OCI-LY1 (cell line): ENCODE results near the gene RAB3GAP2.

Experiments
- H2AFZ ChIP-seq: fragments of 200-600 bp; sonication (generic), shearing (Covaris generic); 2 replicates; pipeline ENCODE4 v1.6.0; 2014; ENCODE audit warnings: antibody characterized with exemption, mild to moderate bottlenecking, low read length
- H3F3A ChIP-seq: fragments of 200-600 bp; sonication (generic), shearing (Covaris generic); 2 replicates; pipeline ENCODE4 v1.6.0; 2014; ENCODE audit warnings: mild to moderate bottlenecking, antibody characterized with exemption, low read length, moderate library complexity; ENCODE audit not compliant: insufficient read depth
- H3K27ac ChIP-seq: fragments of 200-600 bp; sonication (generic); 2 replicates; pipeline ENCODE4 v1.5.1; 2014; ENCODE audit warnings: low read length, mixed run types, mild to moderate bottlenecking, low read depth; ENCODE audit not compliant: poor library complexity, severe bottlenecking
- H3K27me3 ChIP-seq: fragments of 200-600 bp; sonication (generic); 2 replicates; pipeline ENCODE4 v1.6.0; 2014; ENCODE audit warnings: antibody characterized with exemption, mild to moderate bottlenecking, low read length, moderate library complexity; ENCODE audit not compliant: insufficient read depth
- H3K36me3 ChIP-seq: fragments of 200-600 bp; sonication (generic); 2 replicates; pipeline ENCODE4 v1.6.1; 2014; ENCODE audit warnings: mild to moderate bottlenecking, antibody characterized with exemption, low read length, moderate library complexity, mixed read lengths; ENCODE audit not compliant: insufficient read depth
- H3K4me1 ChIP-seq: fragments of 200-600 bp; sonication (generic); 2 replicates; pipeline ENCODE4 v1.5.1; 2014; ENCODE audit warnings: mild to moderate bottlenecking, low read length, moderate library complexity; ENCODE audit not compliant: insufficient read depth, severe bottlenecking
- H3K4me2 ChIP-seq: fragments of 200-600 bp; sonication (generic), shearing (Covaris generic); 2 replicates; pipeline ENCODE4 v1.6.1; 2014; ENCODE audit warnings: low read length
- H3K4me3 ChIP-seq: fragments of 200-600 bp; sonication (generic); 2 replicates; pipeline ENCODE4 v1.5.1; 2014; ENCODE audit warnings: low read length, low read depth, mild to moderate bottlenecking, mixed read lengths; ENCODE audit not compliant: poor library complexity, severe bottlenecking
- H3K79me2 ChIP-seq: fragments of 200-600 bp; shearing (Covaris generic); 2 replicates; pipeline ENCODE4 v1.6.1; 2016; ENCODE audit warnings: mixed run types, low read length, mixed read lengths; ENCODE audit not compliant: insufficient read depth
- H3K9ac ChIP-seq: fragments of 200-600 bp; sonication (generic), shearing (Covaris generic); 2 replicates; pipeline ENCODE4 v1.6.1; 2014; ENCODE audit warnings: mild to moderate bottlenecking, low read length, mixed read lengths
- H3K9me2 ChIP-seq: fragments of 200-600 bp; sonication (generic), shearing (Covaris generic); 2 replicates; pipeline ENCODE4 v1.6.1; 2014; ENCODE audit warnings: low read depth, mild to moderate bottlenecking, low read length, mixed read lengths
- H3K9me3 ChIP-seq: fragments of 200-600 bp; shearing (Covaris generic); 2 replicates; pipeline ENCODE4 v1.6.1; 2014; ENCODE audit warnings: low read length, mixed read lengths
- H4K20me1 ChIP-seq: fragments of 200-600 bp; sonication (generic), shearing (Covaris generic); 2 replicates; pipeline ENCODE4 v1.6.0; 2016; ENCODE audit warnings: mild to moderate bottlenecking, low read length; ENCODE audit not compliant: insufficient read depth
- CTCF ChIP-seq: fragments of 200-600 bp; sonication (generic), shearing (Covaris generic); IDR thresholded peaks from 2 replicates; pipeline ENCODE4 v1.5.1; 2017; ENCODE audit warnings: mild to moderate bottlenecking, antibody characterized with exemption, low read length, moderate library complexity, mixed read lengths
- EZH2 ChIP-seq: fragments of 200-600 bp; sonication (generic), shearing (Covaris generic); IDR thresholded peaks from 2 replicates; pipeline ENCODE4 v1.8.0; 2017; ENCODE audit warnings: borderline replicate concordance, mixed run types, mild to moderate bottlenecking, antibody characterized with exemption, low read length, moderate library complexity, mixed read lengths

The RAB3GAP2 gene

DNA sequence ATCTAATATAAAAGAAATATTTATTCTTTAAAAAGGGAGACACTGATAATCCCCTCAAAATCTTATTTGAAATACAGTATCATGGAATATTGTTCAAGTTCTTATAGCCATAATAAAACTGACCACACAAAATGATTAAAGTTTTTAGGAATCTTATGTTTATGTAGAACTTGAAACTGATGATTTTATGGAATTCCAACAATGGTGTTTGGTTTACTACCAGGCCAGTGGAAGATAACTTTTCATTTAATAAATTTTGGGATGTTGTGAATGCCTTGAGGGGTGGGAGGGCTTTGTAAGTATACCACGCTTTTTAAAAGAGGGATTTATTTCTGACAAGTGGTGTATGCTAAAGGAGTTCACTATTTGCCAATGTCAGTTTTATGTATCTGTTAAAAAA is 87.7 kb downstream of the RAB3GAP2 start:
- no peaks in the 10 kb centered on the region for H3F3A ChIP-seq
- H3K79me2 ChIP-seq, result no peaks in the 10 kb centered on the region
- no peak overlapping the region for H2AFZ ChIP-seq
- H4K20me1 ChIP-seq, result no peaks in the 10 kb centered on the region; the same call in 1 of the 2 replicates
- no peaks in the 10 kb centered on the region for H3K9me2 ChIP-seq
- H3K4me2 ChIP-seq, result no peak overlapping the region
- H3K4me3 ChIP-seq, result no peak overlapping the region
- H3K27ac ChIP-seq, result no peak overlapping the region
- TF ChIP-seq EZH2, result no peak
- TF ChIP-seq CTCF, result no peak
- H3K9ac ChIP-seq, result no peak overlapping the region
- H3K9me3 ChIP-seq, result no peaks in the 10 kb centered on the region
- H3K27me3 ChIP-seq, result no peaks in the 10 kb centered on the region
- H3K36me3 ChIP-seq, result peaks cover 70% of the 10 kb centered on the region
- no peaks in the 10 kb centered on the region for H3K4me1 ChIP-seq

- Histone ChIP-seq H3K79me2 (no peaks in the 10 kb centered on the region), H3K9me2 (no peaks in the 10 kb centered on the region), H3K4me2 (no peak overlapping the region), H3K27ac (no peak overlapping the region), H4K20me1 (no peaks in the 10 kb centered on the region; the same call in 1 of the 2 replicates), H3K9me3 (no peaks in the 10 kb centered on the region), H3K4me3 (no peak overlapping the region), H3K9ac (no peak overlapping the region), H3K4me1 (no peaks in the 10 kb centered on the region), H3F3A (no peaks in the 10 kb centered on the region), H3K36me3 (peaks cover 70% of the 10 kb centered on the region), H3K27me3 (no peaks in the 10 kb centered on the region), H2AFZ (no peak overlapping the region)
- TF ChIP-seq EZH2 (no peak), CTCF (no peak)
These were observed 89.6 kb downstream of the RAB3GAP2 start for GRCh38 chr1:220182656-220183055.

- no peaks in the 10 kb centered on the region for H3F3A ChIP-seq
- H3K4me1 ChIP-seq, result no peaks in the 10 kb centered on the region
- H3K9me3 ChIP-seq, result no peaks in the 10 kb centered on the region
- H3K27ac ChIP-seq, result no peak overlapping the region
- no peaks in the 10 kb centered on the region for H3K79me2 ChIP-seq
- TF ChIP-seq EZH2 (no peak), CTCF (no peak)
- H3K36me3 ChIP-seq, result peaks cover 70% of the 10 kb centered on the region
- H3K9ac ChIP-seq, result no peak overlapping the region
- H3K9me2 ChIP-seq, result no peaks in the 10 kb centered on the region
- H3K27me3 ChIP-seq, result no peaks in the 10 kb centered on the region
- H4K20me1 ChIP-seq, result no peaks in the 10 kb centered on the region; the same call in 1 of the 2 replicates
- no peak overlapping the region for H3K4me3 ChIP-seq
- H2AFZ ChIP-seq, result no peak overlapping the region
- H3K4me2 ChIP-seq, result no peak overlapping the region
These were observed 90.1 kb downstream of the RAB3GAP2 start for GRCh38 chr1:220182111-220182510.
